MM.1S (cell line): Measurements from ENCODE around the gene EIF3I.

Experiments used
- CTCF ChIP-seq: fragments of 300-600 bp; sonication (generic); IDR thresholded peaks from 2 replicates; pipeline ENCODE4 v1.5.1; 2016; ENCODE audit warnings: antibody characterized with exemption, low read length, mixed read lengths
- EZH2 ChIP-seq: fragments of 300-600 bp; sonication (generic); optimal IDR thresholded peaks from 2 replicates; pipeline ENCODE3; 2017; ENCODE audit warnings: low read depth, mild to moderate bottlenecking, antibody characterized with exemption, low read length, mixed read lengths

- TF ChIP-seq CTCF: no peak
- no peak for TF ChIP-seq EZH2
Measured at GRCh38 chr1:32239337-32239736, 17.1 kb downstream of the EIF3I start.
